ENCODE data around the gene NQO2.
A peak's percentile ranks its signal among the peaks of the same experiment; 100 is the strongest.
"Not testable (repeated sequence)": the region's sequence is repeated elsewhere in the genome, so short reads cannot be mapped to it uniquely, and the experiment has no call there.

The NQO2 gene

GRCh38 chr6:3016473-3017280 lies 17.0 kb downstream of the NQO2 start:
- DNase-seq = no peak

DNA sequence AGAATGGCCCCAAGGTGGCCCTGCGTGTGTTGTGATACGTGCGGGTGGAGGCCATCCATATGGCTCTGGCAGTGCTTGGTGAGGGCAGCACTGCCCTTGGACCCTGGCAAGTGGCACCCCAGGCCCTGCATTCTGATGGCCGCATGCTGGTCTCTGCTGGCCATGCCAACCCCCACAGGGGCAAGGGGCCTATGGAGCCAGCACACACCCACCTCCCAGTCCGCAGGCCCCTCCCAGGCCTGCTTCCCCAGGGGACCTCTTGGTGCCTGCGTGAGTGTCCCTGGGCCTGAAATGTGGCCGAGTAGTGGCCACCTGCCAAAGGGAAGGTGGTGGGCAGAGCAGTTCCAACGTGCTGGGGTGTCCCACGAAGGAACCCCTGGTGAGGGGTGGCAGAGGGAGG lies 17.6 kb downstream of the NQO2 start:
- no peak for DNase-seq

GRCh38 chr6:3019065-3019464 lies 19.4 kb downstream of the NQO2 start:
- no peak for DNase-seq

DNA sequence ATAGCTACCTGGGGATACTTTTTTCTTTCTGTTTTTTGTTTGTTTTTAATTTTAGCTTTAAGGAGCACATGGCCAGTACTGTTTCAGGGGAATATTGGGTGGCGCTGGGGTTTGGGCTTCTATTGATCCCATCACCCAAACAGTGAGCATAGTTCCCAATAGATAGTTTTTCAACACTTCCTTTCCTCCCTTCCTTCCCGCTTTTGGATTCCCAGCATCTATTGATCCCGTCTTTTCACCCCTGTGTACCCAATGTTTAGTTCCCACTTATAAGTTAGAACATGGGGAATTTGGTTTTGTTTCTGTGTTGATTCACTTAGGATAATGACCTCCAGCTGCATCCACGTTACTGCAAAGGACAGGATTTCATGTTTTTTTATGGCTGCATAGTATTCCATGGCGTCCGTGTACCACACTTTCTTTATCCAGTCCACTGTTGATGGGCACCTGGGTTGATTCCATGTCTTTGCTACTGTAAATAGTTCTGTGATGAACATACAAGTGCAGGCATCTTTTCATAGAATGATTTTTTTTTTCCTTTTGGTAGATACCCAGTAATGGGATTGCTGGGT lies 20.1 kb downstream of the NQO2 start:
- no peak for DNase-seq

DNA sequence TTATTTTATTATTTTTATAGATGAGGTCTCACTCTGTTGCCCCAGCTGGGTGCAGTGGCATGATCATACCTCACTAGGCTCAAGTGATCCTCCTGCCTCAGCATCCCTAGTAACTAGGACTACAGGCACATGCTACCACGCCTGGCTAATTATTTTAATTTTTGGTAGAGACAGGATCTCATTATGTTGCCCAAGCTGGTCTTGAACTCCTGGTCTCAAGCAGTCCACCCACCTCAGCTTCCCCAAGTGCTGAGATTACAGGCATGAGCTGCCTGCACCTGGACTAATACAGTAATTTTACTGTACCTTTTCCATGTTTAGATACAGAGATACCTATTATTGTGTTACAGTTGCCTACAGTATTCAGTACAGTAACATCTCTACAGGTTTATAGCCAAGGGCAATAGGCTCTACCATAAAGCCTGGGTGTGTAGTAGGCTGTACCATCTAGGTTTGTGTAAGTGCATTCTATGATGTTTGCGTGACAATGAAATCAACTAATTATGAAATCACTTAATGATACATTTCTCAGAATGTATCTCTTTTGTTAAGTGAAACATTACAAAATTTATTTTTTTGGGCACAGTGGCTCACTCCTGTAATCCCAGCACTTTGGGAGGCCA lies 21.4 kb downstream of the NQO2 start:
- not testable (repeated sequence) for DNase-seq

GRCh38 chr6:3022765-3023662 lies 23.3 kb downstream of the NQO2 start:
- no peak for DNase-seq

DNA sequence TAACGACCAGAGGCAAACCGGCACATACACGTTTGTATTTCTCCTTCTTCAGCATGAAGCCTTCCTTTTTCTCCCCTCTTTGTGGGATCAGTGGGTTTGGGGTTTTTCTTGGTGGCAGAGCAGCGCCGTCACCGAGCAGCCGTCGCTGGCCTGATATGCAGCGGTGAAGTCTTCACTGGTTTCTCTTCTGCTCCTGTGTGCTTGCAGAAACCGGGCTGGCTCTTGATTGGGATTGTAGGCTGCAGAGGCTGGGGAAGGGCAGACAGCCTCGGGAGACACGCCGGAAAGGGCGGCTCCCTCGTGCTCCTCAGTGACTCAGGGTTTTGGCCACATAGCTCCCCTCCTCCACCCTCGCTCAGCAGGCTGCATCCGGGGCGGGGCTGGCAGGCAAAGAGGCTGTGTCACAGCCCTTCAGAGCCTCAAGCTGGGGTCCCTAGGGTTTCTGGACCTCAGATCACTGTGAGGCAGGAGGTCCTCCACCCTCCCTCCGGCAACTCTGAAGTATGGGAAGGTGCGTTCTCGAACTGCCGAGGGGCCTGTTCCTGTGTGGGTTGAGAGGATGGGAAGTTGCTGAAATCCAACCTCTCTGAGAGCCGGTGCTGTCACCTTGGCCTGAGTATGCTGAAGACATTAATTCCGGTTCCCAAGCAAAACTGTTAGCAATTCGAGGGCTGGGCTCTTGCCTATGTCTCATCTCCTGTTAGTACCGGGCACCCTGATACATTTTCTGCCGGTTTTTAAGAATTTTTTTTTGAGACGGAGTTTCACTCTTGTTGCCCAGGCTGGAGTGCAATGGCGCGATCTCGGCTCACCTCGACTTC lies 24.2 kb downstream of the NQO2 start:
- peak; percentile 83 for DNase-seq

DNA sequence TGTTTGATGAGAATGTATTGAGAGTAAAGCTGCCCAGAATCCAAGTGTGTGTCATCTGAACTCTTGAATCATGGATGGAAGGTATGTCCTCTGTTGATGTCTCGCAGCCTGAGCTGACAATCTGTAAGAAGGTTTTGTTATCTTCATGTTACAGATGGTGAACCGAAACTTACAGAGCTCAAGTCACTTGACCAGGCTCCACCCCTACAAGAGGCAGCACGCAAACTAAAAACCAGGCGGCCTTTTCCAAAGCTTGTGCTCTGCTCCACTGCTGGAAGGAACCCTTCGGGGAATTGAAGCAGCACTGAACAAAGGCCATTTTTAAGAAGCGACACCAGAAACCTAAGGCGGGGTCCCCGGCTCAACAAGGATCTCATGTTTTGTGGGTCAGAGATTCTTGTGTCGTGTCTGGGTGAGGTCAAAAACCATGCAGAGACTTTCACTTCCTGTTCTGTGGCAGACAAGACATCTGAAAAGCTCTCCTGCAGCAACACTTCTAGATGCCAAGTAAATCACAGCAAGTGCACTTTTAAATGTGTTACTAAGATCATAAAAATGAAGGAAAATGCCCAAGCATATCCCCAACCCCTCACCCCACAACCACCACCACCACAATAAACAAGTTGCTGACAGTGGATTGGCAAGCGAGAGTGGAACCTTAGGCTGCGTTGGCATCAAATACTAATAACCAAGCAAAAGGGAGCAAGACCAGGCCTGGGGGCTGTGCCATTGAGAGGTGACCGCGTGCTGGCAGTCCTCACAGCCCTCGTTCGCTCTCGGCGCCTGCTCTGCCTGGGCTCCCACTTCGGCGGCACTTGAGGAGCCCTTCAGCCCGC lies 27.3 kb downstream of the NQO2 start:
- DNase-seq = no peak

GRCh38 chr6:3028156-3028555 lies 28.5 kb downstream of the NQO2 start:
- DNase-seq = not testable (repeated sequence)

DNA sequence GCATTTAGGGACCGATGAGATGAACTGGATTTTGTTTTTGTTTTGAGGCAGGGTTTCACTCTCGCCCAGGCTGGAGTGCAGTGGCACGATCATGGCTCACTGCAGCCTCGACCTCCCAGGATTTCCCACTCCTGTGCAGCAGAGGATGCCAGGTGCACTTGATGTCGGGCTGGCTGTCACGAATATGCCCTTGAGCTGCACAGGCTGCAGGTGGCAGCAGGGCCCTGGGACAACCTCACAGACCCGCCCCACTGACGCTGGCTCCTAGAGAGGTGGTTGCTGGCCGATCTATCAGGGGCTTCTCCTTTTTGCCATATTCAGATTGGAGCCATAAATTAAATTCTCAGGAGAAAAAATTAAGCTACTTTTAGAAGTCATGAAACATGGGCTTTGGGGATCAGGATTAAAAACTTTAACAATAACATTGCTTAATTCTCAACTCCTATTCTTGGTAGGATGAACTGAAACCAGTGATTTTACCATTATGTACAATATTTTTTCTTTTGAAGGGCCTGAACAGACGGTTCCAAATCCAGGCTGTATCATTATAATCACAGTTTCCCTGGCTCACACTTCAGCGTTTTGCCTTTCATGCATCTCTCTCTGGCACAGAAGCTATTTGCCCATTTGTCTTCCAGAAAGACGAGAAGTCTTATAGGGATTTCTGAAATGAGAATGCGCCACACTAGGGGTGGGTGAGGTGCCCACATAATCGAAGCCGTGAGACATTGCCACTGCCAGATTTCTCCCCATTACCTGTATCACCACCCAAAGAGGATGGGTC lies 32.4 kb downstream of the NQO2 start:
- no peak for DNase-seq

DNA sequence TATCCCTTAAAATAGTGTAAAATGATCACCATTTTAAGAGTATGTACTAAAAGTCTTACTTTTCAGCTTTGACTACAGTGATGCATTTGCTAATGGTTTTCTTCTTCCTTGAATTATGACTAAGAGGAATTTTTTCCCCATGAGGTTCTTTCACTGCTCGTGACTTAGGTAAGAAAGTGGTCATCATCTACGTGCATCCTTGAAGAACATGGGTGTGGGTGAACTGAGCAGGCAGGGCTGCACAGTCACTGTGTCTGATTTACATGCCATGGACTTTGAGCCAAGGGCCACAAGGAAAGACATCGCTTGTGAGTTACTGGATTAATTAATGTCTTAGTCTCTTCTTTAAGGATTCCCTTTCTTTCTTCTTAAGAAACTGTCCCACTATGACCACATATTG lies 33.3 kb downstream of the NQO2 start:
- DNase-seq = no peak

DNA sequence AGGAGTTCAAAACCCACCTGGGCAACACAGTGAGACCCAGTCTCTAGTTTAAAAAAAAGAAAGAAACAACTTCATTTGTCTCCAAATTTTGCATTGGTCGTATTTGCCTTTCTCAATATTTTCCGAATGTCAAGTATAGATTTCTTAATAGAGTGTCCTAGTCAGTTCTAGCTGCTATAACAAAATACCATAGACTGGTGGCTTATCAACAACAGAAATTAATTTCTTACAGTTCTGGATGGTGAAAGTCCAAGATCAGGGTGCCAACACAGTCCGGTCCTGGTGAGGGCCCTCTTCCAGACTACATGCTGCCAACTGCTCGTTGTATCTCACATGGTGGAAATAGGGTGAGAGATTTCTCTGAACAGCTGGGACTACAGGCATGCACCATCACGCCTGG lies 34.0 kb downstream of the NQO2 start:
- DNase-seq = no peak

- DNase-seq = no peak
These were observed 35.7 kb downstream of the NQO2 start for GRCh38 chr6:3035397-3035796.

DNA sequence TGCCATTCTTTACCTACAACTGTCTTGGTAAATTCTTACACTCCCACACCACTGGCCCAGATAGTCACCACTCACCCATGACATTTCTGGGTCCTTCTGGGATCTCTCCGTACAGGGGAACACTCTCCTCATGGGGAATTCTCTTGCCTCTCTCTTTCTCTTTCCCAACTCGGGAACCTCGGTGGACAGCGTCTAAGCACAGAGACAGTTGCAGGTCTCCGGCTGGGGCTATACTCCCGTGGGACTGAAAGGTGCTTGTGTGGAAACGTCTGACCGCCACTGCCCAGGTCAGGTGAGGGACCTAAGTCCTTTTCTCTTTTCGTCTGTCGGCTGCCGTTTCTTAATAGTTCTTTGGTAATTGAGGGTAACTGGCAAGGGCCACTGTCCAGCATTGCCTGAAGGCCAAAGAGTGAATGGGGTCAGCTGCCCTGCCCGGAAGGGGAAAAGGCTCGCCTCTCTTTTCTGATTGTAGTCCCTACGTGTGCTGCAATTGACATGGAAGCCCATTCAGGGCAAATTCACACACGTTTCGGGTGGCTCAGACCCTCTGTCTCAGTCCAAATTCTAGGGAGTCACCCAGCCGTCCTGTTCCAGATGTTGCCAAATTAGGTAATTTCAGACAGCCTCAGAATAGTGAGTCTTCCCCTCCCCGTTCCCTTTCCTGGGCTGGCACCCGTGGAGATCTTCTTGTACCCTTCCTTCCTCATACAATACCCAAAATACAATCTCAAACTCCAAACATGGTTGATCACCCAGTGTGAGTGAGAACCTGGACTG lies 37.4 kb downstream of the NQO2 start:
- no peak for DNase-seq

DNA sequence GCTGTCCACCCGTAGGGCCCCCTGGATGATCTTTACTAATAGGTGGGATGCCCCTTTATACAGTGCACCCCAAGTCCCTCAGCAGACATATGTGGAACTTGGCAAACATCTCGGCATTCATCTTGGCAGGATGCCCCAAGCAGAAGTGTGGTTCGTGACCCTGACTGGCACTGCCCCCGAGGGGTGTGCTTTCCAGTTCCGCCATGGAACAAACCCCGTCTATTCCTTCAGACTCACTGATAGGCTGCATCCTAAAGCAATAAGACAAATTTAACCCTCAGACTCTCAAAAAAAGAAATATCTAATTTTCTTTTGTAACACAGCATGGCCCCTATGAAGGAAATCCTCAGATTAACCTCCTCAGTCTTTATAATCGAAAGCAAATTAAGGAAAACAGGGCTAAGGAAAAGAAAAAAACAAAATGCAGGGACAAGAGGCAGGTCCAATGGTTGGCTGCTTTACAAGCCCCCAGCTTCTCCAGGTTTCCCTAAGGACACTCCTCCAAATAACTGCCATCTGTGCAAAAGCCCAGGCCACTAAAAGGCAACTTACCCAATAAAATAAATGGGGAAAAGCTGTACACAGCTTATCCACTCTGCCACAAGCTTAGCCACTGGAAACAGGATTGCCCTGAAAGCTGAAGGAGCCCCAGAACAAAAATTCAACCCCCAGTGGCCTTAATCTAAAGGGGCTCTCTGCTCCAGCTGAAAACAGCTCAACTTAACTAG lies 38.1 kb downstream of the NQO2 start:
- DNase-seq = no peak

- no peak for DNase-seq
These were observed 39.7 kb downstream of the NQO2 start for GRCh38 chr6:3039384-3039783.

- no peak for DNase-seq
These were observed 41.5 kb downstream of the NQO2 start for GRCh38 chr6:3041147-3041546.

DNA sequence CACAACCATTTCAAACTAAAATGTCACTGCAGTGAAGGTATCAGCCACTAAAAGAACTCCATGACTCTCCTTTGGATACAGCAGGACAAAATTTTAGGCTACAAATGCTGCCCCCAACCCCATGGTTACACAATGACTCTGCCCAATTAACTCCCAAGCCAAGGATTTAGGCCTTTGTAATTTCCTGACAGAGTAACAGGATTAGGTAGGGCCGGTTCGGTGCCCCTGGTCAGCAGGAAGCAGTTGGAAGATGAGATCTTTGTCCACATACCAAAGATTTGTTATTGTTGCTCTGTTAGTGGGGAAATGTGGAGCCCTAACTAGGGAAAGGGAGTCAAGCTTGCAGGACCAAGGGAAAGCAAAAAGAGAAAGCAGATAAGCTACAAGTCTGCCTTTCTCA lies 41.9 kb downstream of the NQO2 start:
- no peak for DNase-seq

DNA sequence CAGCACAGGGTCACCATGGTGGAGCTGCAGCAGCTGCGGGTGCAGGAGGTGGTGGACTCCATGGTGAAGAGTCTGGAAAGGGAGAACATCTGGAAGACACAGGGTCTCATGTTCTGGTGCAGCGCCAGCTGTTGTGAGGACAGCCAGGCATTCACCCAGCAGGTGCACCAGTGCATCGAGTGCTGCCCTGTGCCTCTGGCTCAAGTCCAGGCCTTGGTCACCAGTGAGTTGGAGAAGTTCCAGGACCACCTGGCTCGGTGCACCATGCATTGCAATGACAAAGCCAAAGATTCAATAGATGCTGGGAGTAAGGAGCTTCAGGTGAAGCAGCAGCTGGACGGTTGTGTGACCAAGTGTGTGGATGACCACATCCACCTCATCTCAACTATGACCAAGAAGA lies 45.7 kb downstream of the NQO2 start:
- DNase-seq = no peak

Data from left hindlimb (tissue), 1 donor.